ENCODE measurements around the gene PRR33. TPM values are rescaled to one million over a fixed set of nuclear protein-coding genes. Genes with fewer than 3 reads are reported as not detected.
A peak's percentile ranks its signal among the peaks of the same experiment; 100 is the strongest.

PRR33 gene
- total RNA-seq, 1 donor from 2014 or later: not detected

DNA sequence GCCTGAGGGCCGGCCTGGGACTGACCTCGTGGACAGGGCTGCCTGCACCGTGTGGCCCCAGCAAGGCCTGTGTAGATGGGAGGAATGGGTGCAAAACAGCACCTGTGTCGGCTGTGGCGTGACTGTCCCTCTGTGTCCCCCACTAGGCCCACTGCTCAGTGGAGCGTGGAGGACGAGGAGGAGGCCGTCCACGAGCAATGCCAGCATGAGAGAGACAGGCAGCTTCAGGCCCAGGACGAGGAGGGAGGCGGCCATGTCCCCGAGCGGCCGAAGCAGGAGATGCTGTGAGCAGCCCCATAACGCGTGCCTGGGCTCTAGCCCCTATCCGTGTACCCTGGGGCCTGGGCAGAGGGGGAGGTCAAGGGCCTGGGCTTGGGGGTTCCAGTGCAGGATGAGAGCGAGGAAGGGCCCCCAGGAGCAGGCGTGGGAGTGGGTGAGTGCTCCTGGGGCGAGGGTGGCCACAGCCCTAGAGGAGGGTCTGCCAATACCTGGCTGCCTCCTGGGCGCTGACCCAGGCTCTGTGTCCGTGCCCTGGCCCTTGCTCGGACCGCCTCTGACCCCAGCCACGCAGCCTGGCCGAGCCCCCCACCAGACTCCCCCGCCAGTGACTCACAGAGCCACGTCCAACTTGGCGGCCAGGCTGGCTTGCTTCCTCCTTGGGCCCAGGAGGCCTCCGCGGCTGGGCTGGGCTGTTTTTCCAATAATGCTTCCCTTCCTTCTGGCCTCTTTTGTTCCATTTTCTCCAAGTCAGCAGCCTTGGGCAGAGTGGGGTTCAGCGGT is 11.6 kb downstream of the PRR33 start:
- TF ChIP-seq CTCF (IDR thresholded peaks at IDR 0.05; ENCODE audit: insufficient read depth, low read depth, low read length): no peak
- no peak for TF ChIP-seq EZH2 (IDR thresholded peaks at IDR 0.05; ENCODE audit: insufficient read depth, low read length)
- Mint-ChIP-seq H3K4me3 (ENCODE audit: unreplicated experiment) (no peak overlapping the region), H3K27me3 (ENCODE audit: low read depth, unreplicated experiment) (no peaks in the 10 kb centered on the region), H3K9me3 (ENCODE audit: unreplicated experiment) (no peaks in the 10 kb centered on the region), H3K4me1 (ENCODE audit: low read depth, unreplicated experiment) (no peaks in the 10 kb centered on the region), H3K27ac (ENCODE audit: unreplicated experiment) (peak overlapping the region; percentile 53), H3K36me3 (ENCODE audit: low read depth, unreplicated experiment) (no peaks in the 10 kb centered on the region)
- Histone ChIP-seq H3K27ac (ENCODE audit: low read depth, low read length) (no peak overlapping the region), H3K27me3 (ENCODE audit: insufficient read depth, low read length) (peaks cover 2% of the 10 kb centered on the region), H3K9ac (ENCODE audit: low read length) (peak overlapping the region; percentile 58), H3K4me1 (ENCODE audit: insufficient read depth, low read length) (peaks cover 8% of the 10 kb centered on the region), H3K36me3 (ENCODE audit: insufficient read depth, low read length) (no peaks in the 10 kb centered on the region), H3K79me2 (ENCODE audit: insufficient read depth, low read length) (no peaks in the 10 kb centered on the region), H3K4me2 (ENCODE audit: low read length) (no peak overlapping the region), H3K4me3 (ENCODE audit: insufficient read depth, low read depth, low read length) (no peak overlapping the region), H2AFZ (ENCODE audit: low read depth, low read length) (peak overlapping the region; percentile 77), H3K9me3 (ENCODE audit: insufficient read depth, low read depth, low read length) (no peaks in the 10 kb centered on the region), H4K20me1 (ENCODE audit: insufficient read depth, low read length) (no peaks in the 10 kb centered on the region)
- FAIRE-seq: no peak
- peak; percentile 13 for DNase-seq (ENCODE audit: low read depth)

GRCh38 chr11:1879342-1879940 is 12.3 kb downstream of the PRR33 start:
- Mint-ChIP-seq H3K9me3 (ENCODE audit: unreplicated experiment) (no peaks in the 10 kb centered on the region), H3K27me3 (ENCODE audit: low read depth, unreplicated experiment) (no peaks in the 10 kb centered on the region), H3K27ac (ENCODE audit: unreplicated experiment) (no peak overlapping the region), H3K4me3 (ENCODE audit: unreplicated experiment) (no peak overlapping the region), H3K4me1 (ENCODE audit: low read depth, unreplicated experiment) (no peaks in the 10 kb centered on the region), H3K36me3 (ENCODE audit: low read depth, unreplicated experiment) (no peaks in the 10 kb centered on the region)
- no peaks in the 10 kb centered on the region for H3K79me2 ChIP-seq (ENCODE audit: insufficient read depth, low read length)
- no peak for FAIRE-seq
- no peak overlapping the region for H3K4me3 ChIP-seq (ENCODE audit: insufficient read depth, low read depth, low read length)
- no peaks in the 10 kb centered on the region for H3K36me3 ChIP-seq (ENCODE audit: insufficient read depth, low read length)
- H4K20me1 ChIP-seq (ENCODE audit: insufficient read depth, low read length): no peaks in the 10 kb centered on the region
- no peak for DNase-seq (ENCODE audit: low read depth)
- peaks cover 8% of the 10 kb centered on the region for H3K4me1 ChIP-seq (ENCODE audit: insufficient read depth, low read length)
- H2AFZ ChIP-seq (ENCODE audit: low read depth, low read length): no peak overlapping the region
- H3K27me3 ChIP-seq (ENCODE audit: insufficient read depth, low read length): peaks cover under 1% of the 10 kb centered on the region
- H3K27ac ChIP-seq (ENCODE audit: low read depth, low read length): no peak overlapping the region
- H3K4me2 ChIP-seq (ENCODE audit: low read length): no peak overlapping the region
- no peaks in the 10 kb centered on the region for H3K9me3 ChIP-seq (ENCODE audit: insufficient read depth, low read depth, low read length)
- no peak overlapping the region for H3K9ac ChIP-seq (ENCODE audit: low read length)
- no peak for TF ChIP-seq EZH2 (IDR thresholded peaks at IDR 0.05; ENCODE audit: insufficient read depth, low read length)
- TF ChIP-seq CTCF (IDR thresholded peaks at IDR 0.05; ENCODE audit: insufficient read depth, low read depth, low read length): no peak

Measured in astrocyte (in vitro differentiated cells and primary cell).